Upper lobe of left lung (tissue), 6 donors: ENCODE results near the gene FTCDNL1. TPM values are rescaled to one million over a fixed set of nuclear protein-coding genes. Genes with fewer than 3 reads are reported as not detected.

Experiments
- ATAC-seq, 2 donors: fragments of 200-7000 bp; cut with Tn5 transposase; one replicate each; pipeline ENCODE4 v1.9.1; 2022; ENCODE audit warnings: mild to moderate bottlenecking in 2 of 2, moderate library complexity in 2 of 2; ENCODE audit not compliant: low FRiP score in 2 of 2
- DNase-seq, 2 donors: peaks; one replicate each; pipeline ENCODE4 v3.0.0-alpha.2; 2019 to 2020
- H3K27ac ChIP-seq, 4 donors: fragments of 200-600 bp; sonication (generic); one replicate each; pipeline ENCODE4 v1.5.1; 2016 to 2019
- H3K27me3 ChIP-seq, 4 donors: fragments of 200-600 bp; sonication (generic); one replicate each; pipeline ENCODE4 v1.5.1; 2017 to 2019
- H3K36me3 ChIP-seq, 4 donors: fragments of 200-600 bp; sonication (generic); one replicate each; pipeline ENCODE4 v1.5.1; 2016 to 2019
- H3K4me1 ChIP-seq, 4 donors: fragments of 200-600 bp; sonication (generic); one replicate each; pipeline ENCODE4 v1.5.1; 2018 to 2019
- H3K4me3 ChIP-seq, 4 donors: fragments of 200-600 bp; sonication (generic); one replicate each; pipeline ENCODE4 v1.5.1; 2017 to 2019; ENCODE audit warnings: mild to moderate bottlenecking in 2 of 4, moderate library complexity in 1 of 4
- H3K9me3 ChIP-seq, 4 donors: fragments of 200-600 bp; sonication (generic); one replicate each; pipeline ENCODE4 v1.5.1; 2018 to 2019
- EP300 ChIP-seq, 4 donors: sonication (generic); formaldehyde crosslinking; IDR thresholded peaks; one replicate each; pipeline ENCODE4 v1.5.1; 2017; ENCODE audit warnings: antibody characterized with exemption in 4 of 4, control low read depth in 2 of 4
- POLR2A ChIP-seq, 4 donors: fragments of 450-650 bp; IDR thresholded peaks; one replicate each; pipeline ENCODE4 v1.5.1; 2016 to 2017; ENCODE audit warnings: antibody characterized with exemption in 4 of 4, mild to moderate bottlenecking in 2 of 4
- POLR2AphosphoS5 ChIP-seq, 2 donors: sonication (generic); formaldehyde crosslinking; IDR thresholded peaks; one replicate each; pipeline ENCODE4 v1.5.1; 2017; ENCODE audit warnings: antibody characterized with exemption in 2 of 2
- WGBS, 2 donors: methylation state at CpG; one replicate each; pipeline ENCODE4 v1.1.5; 2017 to 2018; 5-methylcytosine and 5-hydroxymethylcytosine counted together
- total RNA-seq, 6 donors: library from RNA; depleted of rRNA in 4 of 6; stranded (reverse); fragments of >200 nt in 4 of 6; gene quantifications; one replicate each; pipeline versions ENCODE4 v1.1.0 to v1.2.1, GENCODE V29; 2016 to 2021
- TF ChIP-seq, protein P1 (sequence below), 6 experiments: fragments of 450-650 bp in 4 of 6; fragments of 200-600 bp in 2 of 6; sonication (generic) in 2 of 6; IDR thresholded peaks; one replicate each; pipeline ENCODE4 v1.5.1; 2016 to 2019; ENCODE audit warnings: antibody characterized with exemption in 6 of 6
- donor health status: DM: no; HTN: no; CAD: no; lungs with moderate emphysema.
- donor health status: DM: no; HTN: yes; CAD: no; lungs with severe emphysema.

FTCDNL1 gene
- 1 to 10 TPM; 2.8 to 4.2 (median 3.1) TPM for total RNA-seq

DNA sequence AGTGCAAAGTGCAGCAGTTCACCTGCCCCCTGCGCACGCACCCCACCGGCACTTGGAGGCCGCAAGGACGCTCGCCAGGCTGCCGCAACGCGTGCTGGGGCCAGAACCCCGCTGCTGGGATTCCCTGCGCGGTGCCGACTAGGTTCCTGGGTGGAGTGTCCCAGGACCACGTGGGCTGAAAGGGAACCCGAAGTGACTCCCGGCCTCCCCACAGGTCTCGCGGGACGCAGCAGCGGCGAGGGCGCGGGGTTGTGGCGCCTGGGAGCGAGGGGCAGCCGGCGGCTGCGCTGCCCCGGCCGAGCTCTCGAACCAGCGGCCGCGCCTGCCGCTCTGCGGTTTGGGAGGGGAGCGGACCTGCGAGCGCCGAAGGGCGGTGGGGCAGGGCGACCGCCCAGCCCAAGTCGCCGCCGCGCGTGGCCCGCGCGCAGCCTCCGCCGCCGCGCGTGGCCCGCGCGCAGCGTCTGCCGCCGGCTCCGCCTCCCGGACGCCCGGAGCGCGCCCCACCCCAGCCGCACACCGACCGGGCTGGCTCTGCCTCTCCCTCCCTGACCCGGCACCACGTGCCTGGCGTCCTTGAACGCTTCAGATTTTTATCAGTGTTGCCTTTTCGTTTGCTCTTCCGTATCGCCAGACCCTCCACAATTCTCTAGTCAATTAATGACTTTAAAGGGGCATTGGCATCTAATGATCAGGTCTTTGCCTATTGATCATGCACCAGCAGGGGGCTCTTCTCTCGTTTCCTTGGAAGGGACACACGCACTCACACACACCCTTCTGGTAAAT lies at the start of gene FTCDNL1:
FTCDNL1 (minus strand) TSS at position 475 of the 783 bp plus-strand sequence. CDS start 2,230 bp downstream, outside the sequence.
- H3K9me3 ChIP-seq, result no peaks in the 10 kb centered on the region
- peak in 2 of 4 donors; percentile 46 to 70 for TF ChIP-seq POLR2A (IDR thresholded peaks at IDR 0.05)
- TF ChIP-seq POLR2AphosphoS5 (IDR thresholded peaks at IDR 0.05), result no peak
- TF ChIP-seq, protein P1, sequence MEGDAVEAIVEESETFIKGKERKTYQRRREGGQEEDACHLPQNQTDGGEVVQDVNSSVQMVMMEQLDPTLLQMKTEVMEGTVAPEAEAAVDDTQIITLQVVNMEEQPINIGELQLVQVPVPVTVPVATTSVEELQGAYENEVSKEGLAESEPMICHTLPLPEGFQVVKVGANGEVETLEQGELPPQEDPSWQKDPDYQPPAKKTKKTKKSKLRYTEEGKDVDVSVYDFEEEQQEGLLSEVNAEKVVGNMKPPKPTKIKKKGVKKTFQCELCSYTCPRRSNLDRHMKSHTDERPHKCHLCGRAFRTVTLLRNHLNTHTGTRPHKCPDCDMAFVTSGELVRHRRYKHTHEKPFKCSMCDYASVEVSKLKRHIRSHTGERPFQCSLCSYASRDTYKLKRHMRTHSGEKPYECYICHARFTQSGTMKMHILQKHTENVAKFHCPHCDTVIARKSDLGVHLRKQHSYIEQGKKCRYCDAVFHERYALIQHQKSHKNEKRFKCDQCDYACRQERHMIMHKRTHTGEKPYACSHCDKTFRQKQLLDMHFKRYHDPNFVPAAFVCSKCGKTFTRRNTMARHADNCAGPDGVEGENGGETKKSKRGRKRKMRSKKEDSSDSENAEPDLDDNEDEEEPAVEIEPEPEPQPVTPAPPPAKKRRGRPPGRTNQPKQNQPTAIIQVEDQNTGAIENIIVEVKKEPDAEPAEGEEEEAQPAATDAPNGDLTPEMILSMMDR (IDR thresholded peaks at IDR 0.05), result peak in 5 of 6 experiments; percentile 19 to 41 (median 34)
- no peak for TF ChIP-seq EP300 (IDR thresholded peaks at IDR 0.05)
- WGBS, 2 donors, result 0% methylated on average over 30 to 53 of the region's 80 CpGs
- no peaks in the 10 kb centered on the region for H3K36me3 ChIP-seq
- peaks cover 0 to 16% (median 6%) of the 10 kb centered on the region in 4 donors for H3K4me1 ChIP-seq
- peak within 1 kb of the TSS in 3 of 4 donors; percentile 46 to 79 (median 66) for H3K27ac ChIP-seq
- DNase-seq (peak; percentile 73 to 95), ATAC-seq (peak; percentile 93 to 97)
- H3K27me3 ChIP-seq, result no peaks in the 10 kb centered on the region
- peak within 1 kb of the TSS; percentile 70 to 85 (median 73) for H3K4me3 ChIP-seq

DNA sequence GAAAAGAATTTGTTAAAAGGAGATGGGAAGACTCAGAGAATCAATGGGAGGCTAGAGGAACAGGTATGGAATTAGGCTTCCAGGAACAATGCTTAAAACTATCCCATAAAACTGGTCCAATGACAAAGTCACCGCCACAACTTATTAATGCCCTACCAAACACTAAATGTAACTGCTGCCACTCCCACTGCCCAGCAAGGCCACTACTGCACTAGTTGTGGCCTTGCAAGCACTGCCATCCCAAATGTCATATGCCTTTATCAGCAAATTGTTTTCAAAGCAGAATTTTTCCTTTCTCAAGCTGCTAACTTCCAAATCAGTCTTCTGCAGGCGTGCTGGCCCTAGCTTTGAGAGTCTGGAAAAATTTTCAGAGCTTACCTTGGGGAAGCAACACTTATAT lies 45.6 kb upstream of the FTCDNL1 start:
- no peaks in the 10 kb centered on the region for H3K9me3 ChIP-seq
- H3K27ac ChIP-seq, result no peak overlapping the region
- DNase-seq, result no peak
- TF ChIP-seq POLR2AphosphoS5 (IDR thresholded peaks at IDR 0.05), result no peak
- TF ChIP-seq, protein P1 (IDR thresholded peaks at IDR 0.05), result no peak
- TF ChIP-seq POLR2A (IDR thresholded peaks at IDR 0.05), result no peak
- TF ChIP-seq EP300 (IDR thresholded peaks at IDR 0.05), result no peak
- no peaks in the 10 kb centered on the region for H3K4me1 ChIP-seq
- no peak overlapping the region for H3K4me3 ChIP-seq
- WGBS, 2 donors, result 78 to 88% methylated on average over 2 of the region's 2 CpGs
- no peaks in the 10 kb centered on the region for H3K27me3 ChIP-seq
- no peaks in the 10 kb centered on the region for H3K36me3 ChIP-seq
- no peak for ATAC-seq

DNA sequence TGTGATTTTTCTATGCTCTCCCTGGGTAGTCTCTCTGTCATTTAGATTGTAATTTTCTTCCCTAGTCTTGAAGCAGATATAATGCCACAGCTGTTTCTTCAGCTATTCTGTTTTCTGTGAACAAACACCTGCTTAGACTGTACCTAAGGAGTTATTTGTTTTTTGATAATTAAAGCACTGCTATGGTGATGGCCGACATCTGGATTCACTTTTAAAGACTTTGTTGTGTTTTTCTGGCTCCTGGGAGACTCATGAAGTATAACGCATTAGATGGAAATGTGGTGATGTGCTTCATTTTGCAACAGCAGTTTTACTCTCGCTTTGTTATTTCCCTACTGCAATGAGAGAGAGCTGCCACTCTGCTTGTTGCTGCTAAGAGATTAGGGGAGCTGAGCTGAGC lies 44.4 kb upstream of the FTCDNL1 start:
- TF ChIP-seq, protein P1 (IDR thresholded peaks at IDR 0.05), result no peak
- TF ChIP-seq EP300 (IDR thresholded peaks at IDR 0.05) (no peak), POLR2A (IDR thresholded peaks at IDR 0.05) (no peak), POLR2AphosphoS5 (IDR thresholded peaks at IDR 0.05) (no peak)
- no peak for ATAC-seq
- WGBS, 2 donors, result 76 to 88% methylated on average over 3 of the region's 3 CpGs

DNA sequence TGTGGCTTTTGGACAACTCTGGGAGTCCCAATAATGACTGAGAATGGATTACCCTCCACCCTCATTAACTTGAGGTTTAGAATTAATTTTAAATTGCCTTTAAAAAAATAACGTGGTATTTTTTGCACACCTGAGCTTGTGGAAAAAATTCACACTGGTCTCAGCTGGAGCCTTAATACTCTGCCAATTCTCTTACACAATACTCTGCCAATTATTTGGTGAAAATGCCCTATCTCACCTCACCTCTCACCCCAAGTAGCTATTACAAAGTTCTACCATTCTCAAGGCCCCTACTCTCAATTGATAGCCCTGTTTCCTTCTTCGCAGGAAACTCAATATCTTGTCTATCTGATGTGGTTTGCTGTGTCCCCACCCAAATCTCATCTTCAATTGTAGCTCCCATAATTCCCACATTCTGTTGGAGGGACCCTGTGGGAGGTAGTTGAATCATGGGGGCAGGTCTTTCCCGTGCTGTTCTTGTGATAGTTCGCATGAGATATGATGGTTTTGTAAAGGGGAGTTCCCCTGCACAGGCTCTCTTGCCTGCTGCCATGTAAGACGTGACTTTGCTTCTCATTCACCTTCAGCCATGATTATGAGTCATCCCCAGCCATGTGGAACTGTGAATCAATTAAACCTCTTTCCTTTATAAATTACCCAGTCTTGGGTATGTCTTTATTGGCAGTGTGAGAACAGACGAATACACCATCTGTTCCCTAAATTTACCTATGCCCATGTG lies 32.7 kb upstream of the FTCDNL1 start:
- no peaks in the 10 kb centered on the region for H3K9me3 ChIP-seq
- ATAC-seq, result no peak
- no peaks in the 10 kb centered on the region for H3K36me3 ChIP-seq
- no peaks in the 10 kb centered on the region for H3K27me3 ChIP-seq
- no peak overlapping the region for H3K4me3 ChIP-seq
- DNase-seq, result no peak
- TF ChIP-seq, protein P1 (IDR thresholded peaks at IDR 0.05), result no peak
- TF ChIP-seq EP300 (IDR thresholded peaks at IDR 0.05) (no peak), POLR2A (IDR thresholded peaks at IDR 0.05) (no peak), POLR2AphosphoS5 (IDR thresholded peaks at IDR 0.05) (no peak)
- 81 to 89% methylated on average over 6 of the region's 6 CpGs for WGBS, 2 donors
- no peak overlapping the region for H3K27ac ChIP-seq
- no peaks in the 10 kb centered on the region for H3K4me1 ChIP-seq

More for the DNA sequence above, 44.4 kb upstream of the FTCDNL1 start:
- Histone ChIP-seq H3K9me3 (no peaks in the 10 kb centered on the region), H3K4me3 (no peak overlapping the region), H3K27ac (no peak overlapping the region), H3K4me1 (no peaks in the 10 kb centered on the region), H3K27me3 (no peaks in the 10 kb centered on the region), H3K36me3 (no peaks in the 10 kb centered on the region)
- DNase-seq, result no peak
